H9 (cell line): ENCODE measurements around the gene CHMP4A. TPM values are rescaled to one million over a fixed set of nuclear protein-coding genes. Genes with fewer than 3 reads are reported as not detected.

ENCODE experiments used
- DNase-seq: peaks from one replicate; pipeline ENCODE4 v3.0.0-alpha.2; 2017
- H2AFZ ChIP-seq: one replicate; pipeline ENCODE4 v1.6.1; 2013; ENCODE audit warnings: mild to moderate bottlenecking, low read length, control low read depth, moderate library complexity
- H2AK5ac ChIP-seq: 2 replicates; pipeline ENCODE4 v1.6.1; 2013; ENCODE audit warnings: low read length, control low read depth, mixed read lengths; ENCODE audit not compliant: insufficient read length
- H2BK120ac ChIP-seq: one replicate; pipeline ENCODE4 v1.6.1; 2013; ENCODE audit warnings: low read depth, mild to moderate bottlenecking, low read length, control low read depth, inconsistent platforms; ENCODE audit not compliant: poor library complexity, severe bottlenecking
- H2BK12ac ChIP-seq: 2 replicates; pipeline ENCODE4 v1.6.1; 2013; ENCODE audit warnings: low read length, control low read depth, mixed read lengths, low read depth; ENCODE audit not compliant: insufficient read length
- H2BK15ac ChIP-seq: 2 replicates; pipeline ENCODE4 v1.6.1; 2013; ENCODE audit warnings: low read depth, low read length, control low read depth
- H2BK20ac ChIP-seq: one replicate; pipeline ENCODE4 v1.6.1; 2013; ENCODE audit warnings: low read depth, mild to moderate bottlenecking, low read length, control low read depth, inconsistent platforms; ENCODE audit not compliant: poor library complexity, severe bottlenecking
- H2BK5ac ChIP-seq: 2 replicates; pipeline ENCODE4 v1.6.1; 2013; ENCODE audit warnings: low read length, control low read depth, mixed read lengths; ENCODE audit not compliant: insufficient read length
- H3K14ac ChIP-seq: 2 replicates; pipeline ENCODE4 v1.6.1; 2013; ENCODE audit warnings: low read length, control low read depth; ENCODE audit not compliant: insufficient read depth
- H3K18ac ChIP-seq: 2 replicates; pipeline ENCODE4 v1.6.1; 2013; ENCODE audit warnings: low read depth, mild to moderate bottlenecking, mixed read lengths, low read length, control low read depth; ENCODE audit not compliant: insufficient read length
- H3K23ac ChIP-seq: 2 replicates; pipeline ENCODE4 v1.6.1; 2013; ENCODE audit warnings: low read length, control low read depth, mixed read lengths, low read depth; ENCODE audit not compliant: insufficient read length
- H3K23me2 ChIP-seq: 2 replicates; pipeline ENCODE4 v1.6.1; 2013; ENCODE audit warnings: low read depth, mild to moderate bottlenecking, mixed read lengths, low read length, control low read depth; ENCODE audit not compliant: insufficient read length, poor library complexity, severe bottlenecking
- H3K27ac ChIP-seq: 2 replicates; pipeline ENCODE4 v1.5.1; 2013; ENCODE audit warnings: low read length, control low read depth, mixed read lengths, low read depth; ENCODE audit not compliant: insufficient read length
- H3K27me3 ChIP-seq: 2 replicates; pipeline ENCODE4 v1.6.1; 2013; ENCODE audit warnings: low read length, control low read depth, inconsistent platforms; ENCODE audit not compliant: insufficient read depth
- H3K4ac ChIP-seq: 2 replicates; pipeline ENCODE4 v1.6.1; 2013; ENCODE audit warnings: low read depth, mild to moderate bottlenecking, control low read depth, inconsistent platforms, low read length, moderate library complexity
- H3K4me1 ChIP-seq: 2 replicates; pipeline ENCODE4 v1.6.1; 2013; ENCODE audit warnings: low read length, control low read depth, inconsistent platforms; ENCODE audit not compliant: insufficient read depth
- H3K4me2 ChIP-seq: 2 replicates; pipeline ENCODE4 v1.6.1; 2013; ENCODE audit warnings: low read length, control low read depth, mixed read lengths; ENCODE audit not compliant: insufficient read length, insufficient read depth
- H3K56ac ChIP-seq: 2 replicates; pipeline ENCODE4 v1.6.1; 2013; ENCODE audit warnings: low read depth, mild to moderate bottlenecking, mixed read lengths, low read length, control low read depth; ENCODE audit not compliant: insufficient read length
- H3K79me1 ChIP-seq: 2 replicates; pipeline ENCODE4 v1.6.1; 2013; ENCODE audit warnings: low read depth, mild to moderate bottlenecking, moderate library complexity, low read length, control low read depth, inconsistent platforms; ENCODE audit not compliant: insufficient read depth, poor library complexity, severe bottlenecking
- H3K79me2 ChIP-seq: 2 replicates; pipeline ENCODE4 v1.6.1; 2013; ENCODE audit warnings: low read length, control low read depth, inconsistent platforms; ENCODE audit not compliant: insufficient read depth
- H3K9ac ChIP-seq: 2 replicates; pipeline ENCODE4 v1.6.1; 2013; ENCODE audit warnings: low read length, control low read depth, mixed read lengths; ENCODE audit not compliant: insufficient read length; ENCODE audit errors: extremely low read depth
- H3K9me3 ChIP-seq: one replicate; pipeline ENCODE4 v1.6.1; 2013; ENCODE audit warnings: low read depth, low read length, inconsistent platforms; ENCODE audit not compliant: control insufficient read depth
- H3T11ph ChIP-seq: one replicate; pipeline ENCODE4 v1.6.1; 2013; ENCODE audit warnings: mild to moderate bottlenecking, low read length, control low read depth, inconsistent platforms
- H4K20me1 ChIP-seq: one replicate; pipeline ENCODE4 v1.6.1; 2013; ENCODE audit not compliant: control insufficient read depth, insufficient read length, insufficient read depth
- H4K5ac ChIP-seq: 2 replicates; pipeline ENCODE4 v1.6.1; 2013; ENCODE audit warnings: low read depth, mild to moderate bottlenecking, mixed read lengths, low read length, control low read depth; ENCODE audit not compliant: insufficient read length
- H4K8ac ChIP-seq: replicated peaks from 2 replicates; pipeline ENCODE4 v1.6.1; 2013; ENCODE audit warnings: low read length, control low read depth, mixed read lengths, low read depth; ENCODE audit not compliant: insufficient read length
- H4K91ac ChIP-seq: 2 replicates; pipeline ENCODE4 v1.6.1; 2013; ENCODE audit warnings: low read depth, mild to moderate bottlenecking, moderate library complexity, mixed read lengths, low read length, control low read depth; ENCODE audit not compliant: insufficient read length
- H3K27ac Mint-ChIP-seq, 3 experiments: 2 replicates in 2 of 3; 3 replicates in 1 of 3; pipeline ENCODE4 v1.8.0; 2020 to 2021; ENCODE audit warnings: mixed read lengths in 3 of 3, mild to moderate bottlenecking in 1 of 3, moderate library complexity in 1 of 3
- H3K27me3 Mint-ChIP-seq: 2 replicates; pipeline ENCODE4 v1.8.0; 2021; ENCODE audit warnings: low read depth, mild to moderate bottlenecking, moderate library complexity, mixed read lengths
- H3K36me3 Mint-ChIP-seq, 3 experiments: 2 replicates in 2 of 3; 3 replicates in 1 of 3; pipeline ENCODE4 v1.8.0; 2020 to 2021; ENCODE audit warnings: low read depth in 3 of 3, mixed read lengths in 3 of 3; ENCODE audit not compliant: insufficient read depth in 1 of 3
- H3K4me1 Mint-ChIP-seq, 2 experiments: 2 replicates each; pipeline ENCODE4 v1.8.0; 2020; ENCODE audit warnings: mixed read lengths in 2 of 2
- H3K4me3 Mint-ChIP-seq, 2 experiments: 2 replicates in 1 of 2; 3 replicates in 1 of 2; pipeline ENCODE4 v1.8.0; 2020 to 2021; ENCODE audit warnings: mild to moderate bottlenecking in 2 of 2, mixed read lengths in 2 of 2, moderate library complexity in 1 of 2
- H3K9me3 Mint-ChIP-seq, 2 experiments: 2 replicates in 1 of 2; 3 replicates in 1 of 2; pipeline ENCODE4 v1.8.0; 2020; ENCODE audit warnings: mild to moderate bottlenecking in 2 of 2, mixed read lengths in 2 of 2, moderate library complexity in 1 of 2
- WGBS: extraction: QIAGEN DNeasy Blood & Tissue Kit; methylation state at CpG from one replicate; pipeline ENCODE4 v1.1.7; 2013; ENCODE audit warnings: missing lambda C conversion rate, low lambda C conversion rate, mixed read lengths; ENCODE audit not compliant: insufficient read length; ENCODE audit errors: extremely low coverage; 5-methylcytosine and 5-hydroxymethylcytosine counted together
- total RNA-seq: library from RNA; stranded (reverse); gene quantifications from 2 replicates; pipeline ENCODE4 v1.2.1, GENCODE V29; 2021
- TF ChIP-seq, protein P1 (sequence below): fragments of 200-600 bp; sonication (generic); conservative IDR thresholded peaks from 3 replicates; pipeline ENCODE4 v1.8.0; 2021; ENCODE audit warnings: antibody characterized with exemption, mild to moderate bottlenecking

The CHMP4A gene
- total RNA-seq, 1 experiment from 2014 or later, result 46.2 TPM

DNA sequence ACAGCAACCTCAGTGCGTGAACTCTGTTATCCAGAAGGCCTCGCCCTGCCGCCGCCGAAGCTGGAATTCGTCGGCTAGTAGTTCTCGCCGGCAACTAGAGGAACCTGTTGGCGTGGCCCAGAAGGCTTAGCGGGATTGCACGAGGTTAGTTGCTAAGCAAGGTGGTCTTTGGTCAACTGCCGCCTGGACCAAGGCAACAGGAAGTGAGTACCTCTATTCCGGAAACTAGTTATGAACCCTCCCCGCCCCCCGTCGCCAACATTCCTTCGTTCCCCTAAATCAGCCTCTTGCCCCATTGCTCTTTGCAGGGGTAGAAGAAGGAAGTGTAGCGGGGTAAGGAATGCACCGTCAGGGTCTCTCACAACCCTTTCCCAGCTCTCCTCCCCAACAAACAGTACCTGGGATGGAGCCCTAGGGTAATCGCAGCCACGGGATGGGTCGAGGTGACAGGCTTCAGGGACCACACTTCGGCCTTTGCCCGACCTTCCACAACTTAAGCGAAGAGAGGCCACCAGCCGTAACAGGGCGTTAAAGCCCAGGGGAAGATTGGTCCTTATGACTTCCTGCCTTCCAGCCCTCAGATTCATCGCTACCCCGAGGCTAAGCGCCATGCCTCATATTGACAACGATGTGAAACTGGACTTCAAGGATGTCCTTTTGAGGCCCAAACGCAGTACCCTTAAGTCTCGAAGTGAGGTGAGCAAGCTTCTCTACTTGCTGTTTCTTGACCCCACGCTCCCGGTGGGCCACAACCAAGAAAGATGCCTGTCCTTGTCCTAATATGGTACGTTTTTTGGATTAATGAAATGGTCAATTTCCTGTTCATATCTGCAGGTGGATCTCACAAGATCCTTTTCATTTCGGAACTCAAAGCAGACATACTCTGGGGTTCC lies 19.6 kb upstream of the CHMP4A start, which contains the start of gene GMPR2:
TSS of gene GMPR2 (plus strand) at position 285 of the 893 bp plus-strand sequence. CDS start at position 610, 325 bp downstream.
- Histone ChIP-seq H3K79me2 (peaks cover 3% of the 10 kb centered on the region; the same call in 1 of the 2 replicates), H2BK20ac (no peak within 1 kb of the TSS), H4K5ac (no peak within 1 kb of the TSS), H3K18ac (peak within 1 kb of the TSS; percentile 83), H3K27ac (peak within 1 kb of the TSS; percentile 57), H3K56ac (no peak within 1 kb of the TSS), H2BK120ac (no peak within 1 kb of the TSS), H3K4me1 (0 out of 2 replicates have a peak, but pooled peaks cover 6% of the 10 kb centered on the region), H3T11ph (no peak within 1 kb of the TSS), H3K9ac (peak within 1 kb of the TSS; percentile 89), H3K9me3 (no peaks in the 10 kb centered on the region), H2BK15ac (no peak within 1 kb of the TSS), H2BK12ac (no peak within 1 kb of the TSS), H2AFZ (peak within 1 kb of the TSS; percentile 32), H3K14ac (peak within 1 kb of the TSS; percentile 49; the same call in 1 of the 2 replicates), H3K23ac (no peak within 1 kb of the TSS), H4K20me1 (no peaks in the 10 kb centered on the region), H3K4ac (no peak within 1 kb of the TSS), H3K4me2 (peak within 1 kb of the TSS; percentile 99), H3K79me1 (peaks cover 11% of the 10 kb centered on the region), H4K91ac (no peak within 1 kb of the TSS), H3K23me2 (peaks cover 15% of the 10 kb centered on the region), H2BK5ac (peak within 1 kb of the TSS; percentile 1), H3K27me3 (no peaks in the 10 kb centered on the region), H4K8ac (peak within 1 kb of the TSS; percentile 47), H2AK5ac (no peak within 1 kb of the TSS)
- Mint-ChIP-seq H3K9me3 (no peaks in the 10 kb centered on the region), H3K4me1 (peaks cover 8 to 22% of the 10 kb centered on the region in 2 experiments), H3K27ac (peak within 1 kb of the TSS; percentile 96 to 99 (median 98)), H3K36me3 (peaks cover 21 to 46% (median 43%) of the 10 kb centered on the region in 3 experiments; a peak in 6 of 7 replicates), H3K4me3 (peak within 1 kb of the TSS; percentile 98 to 99), H3K27me3 (no peaks in the 10 kb centered on the region)
- no peak for DNase-seq
- TF ChIP-seq, protein P1, sequence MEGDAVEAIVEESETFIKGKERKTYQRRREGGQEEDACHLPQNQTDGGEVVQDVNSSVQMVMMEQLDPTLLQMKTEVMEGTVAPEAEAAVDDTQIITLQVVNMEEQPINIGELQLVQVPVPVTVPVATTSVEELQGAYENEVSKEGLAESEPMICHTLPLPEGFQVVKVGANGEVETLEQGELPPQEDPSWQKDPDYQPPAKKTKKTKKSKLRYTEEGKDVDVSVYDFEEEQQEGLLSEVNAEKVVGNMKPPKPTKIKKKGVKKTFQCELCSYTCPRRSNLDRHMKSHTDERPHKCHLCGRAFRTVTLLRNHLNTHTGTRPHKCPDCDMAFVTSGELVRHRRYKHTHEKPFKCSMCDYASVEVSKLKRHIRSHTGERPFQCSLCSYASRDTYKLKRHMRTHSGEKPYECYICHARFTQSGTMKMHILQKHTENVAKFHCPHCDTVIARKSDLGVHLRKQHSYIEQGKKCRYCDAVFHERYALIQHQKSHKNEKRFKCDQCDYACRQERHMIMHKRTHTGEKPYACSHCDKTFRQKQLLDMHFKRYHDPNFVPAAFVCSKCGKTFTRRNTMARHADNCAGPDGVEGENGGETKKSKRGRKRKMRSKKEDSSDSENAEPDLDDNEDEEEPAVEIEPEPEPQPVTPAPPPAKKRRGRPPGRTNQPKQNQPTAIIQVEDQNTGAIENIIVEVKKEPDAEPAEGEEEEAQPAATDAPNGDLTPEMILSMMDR, result no peak
- WGBS, result no CpG with 5 or more reads among the region's 38 CpGs
